ENCODE data around the gene TMEM119. TPM values are rescaled to one million over a fixed set of nuclear protein-coding genes. Genes with fewer than 3 reads are reported as not detected.

The TMEM119 gene
- total and polyA plus RNA-seq, 2 of the 8 experiments (the other 6 are each of a cell fraction or from before 2014, with no cell fraction given), result 0.35 to 0.61 TPM

- no peak for DNase-seq (ENCODE audit: low read depth in 1 of 2, low spot score in 2 of 2)
- Histone ChIP-seq H2AFZ (ENCODE audit: low read length) (no peak overlapping the region), H4K8ac (ENCODE audit: extremely low read depth, insufficient read depth, low read length) (no peak overlapping the region), H3K9ac (replicated peaks in 1 of 4; ENCODE audit: extremely low read depth in 1 of 4, low read depth in 3 of 4, low read length in 3 of 4) (no peak overlapping the region), H3K27me3 (replicated peaks in 1 of 4; ENCODE audit: control insufficient read depth in 3 of 4, extremely low read depth in 1 of 4, insufficient read depth in 3 of 4, low read length in 3 of 4) (no peaks in the 10 kb centered on the region), H2AK5ac (ENCODE audit: low read depth, low read length) (no peak overlapping the region), H2BK5ac (ENCODE audit: low read depth, low read length) (no peak overlapping the region), H4K91ac (replicated peaks; ENCODE audit: insufficient read length, low read length) (no peak overlapping the region), H3K79me2 (ENCODE audit: control insufficient read depth in 1 of 2, insufficient read depth in 2 of 2, low read length in 2 of 2) (peaks cover 0 to 13% of the 10 kb centered on the region in 2 experiments; a peak in 3 of 4 replicates), H3K23ac (ENCODE audit: insufficient read length) (no peak overlapping the region), H3K36me3 (ENCODE audit: control insufficient read depth in 2 of 4, insufficient read depth in 4 of 4, low read length in 3 of 4) (peaks cover 24 to 55% (median 47%) of the 10 kb centered on the region in 4 experiments), H3K9me3 (ENCODE audit: insufficient read depth in 2 of 2, low read depth in 1 of 2, low read length in 1 of 2) (no peaks in the 10 kb centered on the region), H3K4me2 (ENCODE audit: insufficient read depth in 1 of 2, low read depth in 2 of 2, low read length in 2 of 2) (no peak overlapping the region), H3K23me2 (ENCODE audit: low read depth, low read length) (peaks cover 5% of the 10 kb centered on the region; the same call in 1 of the 2 replicates), H4K5ac (ENCODE audit: insufficient read length, low read depth, low read length) (no peak overlapping the region), H3K18ac (ENCODE audit: extremely low read depth, low read length) (no peak overlapping the region), H3K4ac (replicated peaks; ENCODE audit: insufficient read length, low read depth, low read length) (no peak overlapping the region), H2BK15ac (ENCODE audit: low read length) (no peak overlapping the region), H3K27ac (ENCODE audit: low read depth, low read length) (no peak overlapping the region), H4K20me1 (replicated peaks in 1 of 2; ENCODE audit: control insufficient read depth in 1 of 2, insufficient read depth in 2 of 2, low read length in 2 of 2) (peaks cover 0 to 4% of the 10 kb centered on the region in 2 experiments), H3K14ac (ENCODE audit: insufficient read length) (no peak overlapping the region), H3K4me1 (replicated peaks in 1 of 4; ENCODE audit: control insufficient read depth in 3 of 4, insufficient read depth in 4 of 4, low read length in 3 of 4) (no peaks in the 10 kb centered on the region), H3K4me3 (ENCODE audit: extremely low read depth in 1 of 4, insufficient read depth in 2 of 4, low read depth in 3 of 4, low read length in 4 of 4) (no peak overlapping the region), H2BK120ac (replicated peaks; ENCODE audit: low read depth, low read length) (no peak overlapping the region), H2BK12ac (ENCODE audit: low read depth, low read length) (no peak overlapping the region), H3K56ac (replicated peaks; ENCODE audit: insufficient read length, low read depth, low read length) (no peak overlapping the region), H2BK20ac (ENCODE audit: low read length) (no peak overlapping the region), H3K79me1 (ENCODE audit: low read depth, low read length) (no peaks in the 10 kb centered on the region)
- POLR2A ChIA-PET (ENCODE audit: partially characterized antibody), result interaction anchor here (1.0 to 2.8 kb wide), 6 partner anchors 37 to 55 kb away, joined by 3 to 12 read pairs (median 5); no protein-coding TSS in a partner anchor
- FAIRE-seq, result no peak
- 89% methylated on average over 7 of the region's 7 CpGs; no CpG with 5 or more reads in 1 of the 2 experiments for WGBS, 2 experiments (ENCODE audit: extremely low coverage in 1 of 2, insufficient coverage in 1 of 2, insufficient read length in 1 of 2, insufficient replicate concordance in 2 of 2, low coverage in 1 of 2, low lambda C conversion rate in 2 of 2, missing lambda C conversion rate in 1 of 2)
- CTCF ChIA-PET (ENCODE audit: partially characterized antibody), result interaction anchor here (1.0 to 24.3 kb wide), 6 partner anchors 10 to 237 kb away, joined by 3 to 523 read pairs (median 5); no protein-coding TSS in a partner anchor
- TF ChIP-seq NRF1 (IDR thresholded peaks at IDR 0.05; ENCODE audit: low read depth, low read length), result no peak
- no peak for TF ChIP-seq GABPA (IDR thresholded peaks at IDR 0.05; ENCODE audit: borderline replicate concordance, insufficient read depth, low read length)
- no peak for TF ChIP-seq POLR2A (IDR thresholded peaks at IDR 0.05; ENCODE audit: control extremely low read depth in 1 of 2, low read depth in 2 of 2, low read length in 2 of 2)
- TF ChIP-seq, protein P1, sequence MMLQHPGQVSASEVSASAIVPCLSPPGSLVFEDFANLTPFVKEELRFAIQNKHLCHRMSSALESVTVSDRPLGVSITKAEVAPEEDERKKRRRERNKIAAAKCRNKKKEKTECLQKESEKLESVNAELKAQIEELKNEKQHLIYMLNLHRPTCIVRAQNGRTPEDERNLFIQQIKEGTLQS (IDR thresholded peaks at IDR 0.05; ENCODE audit: insufficient read depth, low read depth, low read length), result no peak
- no peak for TF ChIP-seq POU5F1 (IDR thresholded peaks at IDR 0.05; ENCODE audit: low read depth, low read length)
- TF ChIP-seq SAP30 (IDR thresholded peaks at IDR 0.05; ENCODE audit: insufficient read depth, insufficient replicate concordance, low read length), result no peak
Observed at GRCh38 chr12:108567406-108568337, 30.2 kb downstream of the TMEM119 start.
